ENCODE results near the gene ZBTB7C. TPM values are rescaled to one million over a fixed set of nuclear protein-coding genes. Genes with fewer than 3 reads are reported as not detected.

The ZBTB7C gene
- total RNA-seq, 1 donor from 2014 or later = 0.57 TPM

DNA sequence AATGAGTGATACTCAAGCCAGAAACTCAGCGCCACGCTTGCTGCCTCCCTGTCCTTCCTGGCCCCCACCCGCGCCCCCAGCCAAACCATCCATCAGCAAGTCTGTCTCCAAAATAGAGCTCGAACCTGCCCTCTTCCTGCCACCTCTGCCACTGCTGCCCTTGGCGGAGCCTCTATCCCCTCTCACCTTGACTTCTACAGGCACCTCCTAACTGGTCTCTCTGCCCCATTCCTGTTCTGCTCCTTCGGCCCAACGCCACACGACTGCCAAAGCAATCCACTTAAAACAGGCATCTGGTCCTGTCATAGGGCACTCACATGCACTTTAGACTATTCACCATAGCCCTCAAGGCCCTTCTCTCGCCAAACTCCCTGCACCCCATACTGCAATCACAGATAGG lies 268.5 kb downstream of the ZBTB7C start:
- peaks cover 11% of the 10 kb centered on the region for H3K4me1 Mint-ChIP-seq (ENCODE audit: low read depth)
- DNase-seq (ENCODE audit: low spot score, unreplicated experiment) = no peak
- H3K4me3 Mint-ChIP-seq (ENCODE audit: low read depth) = no peak overlapping the region
- peaks cover 50% of the 10 kb centered on the region for H3K27me3 Mint-ChIP-seq
- H3K36me3 Mint-ChIP-seq (ENCODE audit: insufficient read depth) = no peaks in the 10 kb centered on the region
- TF ChIP-seq, protein P1, sequence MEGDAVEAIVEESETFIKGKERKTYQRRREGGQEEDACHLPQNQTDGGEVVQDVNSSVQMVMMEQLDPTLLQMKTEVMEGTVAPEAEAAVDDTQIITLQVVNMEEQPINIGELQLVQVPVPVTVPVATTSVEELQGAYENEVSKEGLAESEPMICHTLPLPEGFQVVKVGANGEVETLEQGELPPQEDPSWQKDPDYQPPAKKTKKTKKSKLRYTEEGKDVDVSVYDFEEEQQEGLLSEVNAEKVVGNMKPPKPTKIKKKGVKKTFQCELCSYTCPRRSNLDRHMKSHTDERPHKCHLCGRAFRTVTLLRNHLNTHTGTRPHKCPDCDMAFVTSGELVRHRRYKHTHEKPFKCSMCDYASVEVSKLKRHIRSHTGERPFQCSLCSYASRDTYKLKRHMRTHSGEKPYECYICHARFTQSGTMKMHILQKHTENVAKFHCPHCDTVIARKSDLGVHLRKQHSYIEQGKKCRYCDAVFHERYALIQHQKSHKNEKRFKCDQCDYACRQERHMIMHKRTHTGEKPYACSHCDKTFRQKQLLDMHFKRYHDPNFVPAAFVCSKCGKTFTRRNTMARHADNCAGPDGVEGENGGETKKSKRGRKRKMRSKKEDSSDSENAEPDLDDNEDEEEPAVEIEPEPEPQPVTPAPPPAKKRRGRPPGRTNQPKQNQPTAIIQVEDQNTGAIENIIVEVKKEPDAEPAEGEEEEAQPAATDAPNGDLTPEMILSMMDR (IDR thresholded peaks at IDR 0.05; ENCODE audit: unreplicated experiment) = no peak
- no peak overlapping the region for H3K27ac Mint-ChIP-seq
- H3K9me3 Mint-ChIP-seq (ENCODE audit: low read depth) = no peaks in the 10 kb centered on the region

DNA sequence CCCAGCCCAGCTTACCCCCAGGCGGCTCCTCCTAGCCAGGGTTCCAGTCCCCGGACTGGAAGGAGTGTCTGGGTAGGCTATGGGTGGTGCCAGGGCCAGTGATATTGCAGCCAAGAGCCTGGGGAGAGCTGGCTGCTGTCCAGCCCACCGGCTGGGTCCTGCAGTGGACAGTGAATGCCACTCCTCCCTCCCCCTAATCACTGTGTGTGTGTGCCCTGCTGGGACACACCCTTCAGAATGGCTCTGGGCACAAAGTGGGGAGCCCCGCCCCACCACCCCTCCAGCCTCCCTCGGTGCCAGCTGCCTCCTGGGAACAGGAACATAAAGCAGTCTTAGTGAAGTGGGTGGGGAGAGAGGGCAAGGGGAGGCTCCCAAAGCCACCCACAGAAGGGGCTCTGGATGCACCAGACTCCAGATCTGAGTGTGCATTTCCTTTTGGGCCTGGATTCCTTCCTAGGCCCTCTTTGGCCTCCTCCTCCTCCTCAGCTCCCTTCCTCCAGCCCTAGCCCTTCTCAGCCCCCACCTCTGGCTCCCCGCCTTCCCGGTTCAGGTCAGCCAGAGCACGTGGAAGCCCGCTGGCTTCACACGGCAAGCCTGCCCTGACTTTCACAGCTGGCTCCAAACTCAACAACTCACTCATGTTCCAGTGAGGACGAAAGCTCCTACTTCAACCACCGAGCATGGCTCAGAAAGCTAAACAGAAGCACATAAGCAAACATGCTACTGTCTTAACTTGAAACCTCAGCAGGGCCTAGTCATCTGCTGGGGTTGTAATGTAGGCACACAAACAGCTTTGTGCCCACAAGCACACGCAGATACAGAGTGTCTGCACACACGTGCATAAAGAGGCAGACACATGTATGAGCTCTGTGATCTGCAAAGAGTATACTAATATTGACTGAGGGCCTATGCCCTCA lies 269.5 kb downstream of the ZBTB7C start:
- H3K27ac Mint-ChIP-seq = no peak overlapping the region
- H3K9me3 Mint-ChIP-seq (ENCODE audit: low read depth) = no peaks in the 10 kb centered on the region
- peaks cover 60% of the 10 kb centered on the region for H3K27me3 Mint-ChIP-seq
- H3K36me3 Mint-ChIP-seq (ENCODE audit: insufficient read depth) = no peaks in the 10 kb centered on the region
- H3K4me1 Mint-ChIP-seq (ENCODE audit: low read depth) = peaks cover 12% of the 10 kb centered on the region
- TF ChIP-seq, protein P1 (IDR thresholded peaks at IDR 0.05; ENCODE audit: unreplicated experiment) = no peak
- no peak overlapping the region for H3K4me3 Mint-ChIP-seq (ENCODE audit: low read depth)
- no peak for DNase-seq (ENCODE audit: low spot score, unreplicated experiment)

DNA sequence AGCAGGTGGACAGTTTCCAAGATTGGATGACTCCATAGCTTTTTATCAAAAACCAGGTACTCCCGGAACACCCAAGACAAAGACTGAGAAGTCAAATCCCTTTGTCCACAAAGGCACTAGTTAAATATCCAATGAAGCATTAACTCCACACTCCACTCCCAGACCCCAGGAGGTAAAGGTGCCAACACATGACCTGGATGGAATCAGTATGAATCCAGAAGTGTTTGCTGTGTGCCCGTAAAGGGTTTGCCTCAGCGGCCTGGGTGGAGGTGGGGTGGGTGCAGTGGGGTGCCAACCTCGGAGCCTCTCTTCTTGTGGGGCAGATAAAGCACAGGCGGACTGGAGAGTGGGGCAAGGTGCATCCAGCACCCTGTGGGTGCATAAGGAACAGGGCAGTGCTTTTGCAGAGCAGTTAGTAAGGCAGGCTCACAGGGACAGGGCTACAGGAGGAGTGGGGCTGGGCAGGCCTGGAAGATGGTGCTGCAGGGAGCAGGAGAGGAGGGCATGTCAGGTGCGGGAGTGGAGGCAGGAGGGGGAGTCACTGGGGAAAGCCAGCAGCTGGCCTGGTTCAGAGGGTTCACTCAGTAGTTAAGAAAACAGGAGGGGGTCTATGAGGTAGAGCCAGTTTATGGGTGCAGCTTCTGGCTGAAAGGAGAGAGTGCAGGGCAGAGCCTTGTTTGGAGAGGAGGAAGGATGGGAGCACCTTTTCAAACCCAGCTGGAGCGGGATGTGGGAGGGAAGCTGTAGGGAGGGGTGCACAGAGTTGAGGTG lies 270.3 kb downstream of the ZBTB7C start:
- no peak overlapping the region for H3K27ac Mint-ChIP-seq
- H3K4me3 Mint-ChIP-seq (ENCODE audit: low read depth) = no peak overlapping the region
- H3K9me3 Mint-ChIP-seq (ENCODE audit: low read depth) = no peaks in the 10 kb centered on the region
- peaks cover 66% of the 10 kb centered on the region for H3K27me3 Mint-ChIP-seq
- DNase-seq (ENCODE audit: low spot score, unreplicated experiment) = no peak
- TF ChIP-seq, protein P1 (IDR thresholded peaks at IDR 0.05; ENCODE audit: unreplicated experiment) = no peak
- H3K4me1 Mint-ChIP-seq (ENCODE audit: low read depth) = peaks cover 15% of the 10 kb centered on the region
- no peaks in the 10 kb centered on the region for H3K36me3 Mint-ChIP-seq (ENCODE audit: insufficient read depth)

DNA sequence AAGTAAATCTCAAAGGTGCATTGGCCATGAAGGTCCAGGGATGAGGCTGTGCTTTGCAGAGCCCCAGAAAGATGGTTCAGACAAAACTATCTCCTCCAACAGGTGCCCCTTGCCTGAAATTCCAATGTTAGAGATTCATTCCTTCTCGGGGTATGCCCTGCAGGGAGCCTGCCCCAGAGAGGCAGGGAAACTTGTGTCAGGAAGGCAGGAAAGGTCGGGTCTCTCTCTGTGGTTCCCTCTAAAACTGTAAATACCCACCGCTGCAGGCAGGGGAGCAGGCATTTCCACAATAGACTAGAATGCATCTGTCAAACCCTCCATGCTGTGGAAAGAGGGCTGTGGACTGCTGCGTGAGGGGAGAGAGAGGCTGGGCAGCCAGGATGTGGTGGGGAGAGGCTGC lies 271.0 kb downstream of the ZBTB7C start:
- Mint-ChIP-seq H3K36me3 (ENCODE audit: insufficient read depth) (no peaks in the 10 kb centered on the region), H3K9me3 (ENCODE audit: low read depth) (no peaks in the 10 kb centered on the region), H3K27ac (no peak overlapping the region), H3K27me3 (peaks cover 60% of the 10 kb centered on the region), H3K4me1 (ENCODE audit: low read depth) (peaks cover 20% of the 10 kb centered on the region), H3K4me3 (ENCODE audit: low read depth) (peak overlapping the region; percentile 57)
- no peak for DNase-seq (ENCODE audit: low spot score, unreplicated experiment)
- TF ChIP-seq, protein P1 (IDR thresholded peaks at IDR 0.05; ENCODE audit: unreplicated experiment) = peak; percentile 14

DNA sequence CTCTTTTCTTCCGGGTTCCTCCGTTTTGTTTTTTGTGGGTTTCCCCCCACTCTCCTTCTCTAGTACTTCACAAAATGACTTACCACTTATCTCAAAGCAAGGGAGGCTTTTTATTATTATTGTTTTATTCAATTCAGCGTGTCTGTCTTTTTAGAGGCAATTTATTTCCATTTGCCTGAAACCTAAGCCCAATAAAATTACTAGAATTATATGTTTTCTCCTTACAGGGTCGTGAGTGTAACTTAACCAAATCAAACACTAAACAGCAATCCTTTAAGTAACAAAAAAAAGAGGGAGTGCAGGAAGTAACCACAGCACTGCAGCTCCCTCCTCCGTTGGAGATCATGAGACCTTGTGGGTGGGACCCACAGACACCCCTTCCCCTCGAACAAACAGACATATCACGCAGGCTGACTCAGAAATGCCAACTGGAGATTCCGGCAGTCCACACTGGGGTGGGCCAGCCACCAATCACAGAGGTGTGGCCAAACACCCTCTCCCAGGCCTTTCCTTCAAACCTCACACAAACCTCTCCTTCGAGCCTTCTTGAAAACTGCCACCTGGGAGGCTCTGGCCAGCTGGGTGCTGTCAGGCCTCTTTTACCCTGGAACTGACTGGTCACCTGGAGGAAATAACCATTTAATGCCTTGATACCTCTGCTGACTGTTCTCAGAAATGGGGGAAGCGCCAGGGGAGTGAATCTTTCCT lies 271.7 kb downstream of the ZBTB7C start:
- peak overlapping the region; percentile 57 for H3K4me3 Mint-ChIP-seq (ENCODE audit: low read depth)
- no peak for DNase-seq (ENCODE audit: low spot score, unreplicated experiment)
- H3K27ac Mint-ChIP-seq = peak overlapping the region; percentile 43
- TF ChIP-seq, protein P1 (IDR thresholded peaks at IDR 0.05; ENCODE audit: unreplicated experiment) = no peak
- peaks cover 27% of the 10 kb centered on the region for H3K4me1 Mint-ChIP-seq (ENCODE audit: low read depth)
- H3K9me3 Mint-ChIP-seq (ENCODE audit: low read depth) = no peaks in the 10 kb centered on the region
- H3K36me3 Mint-ChIP-seq (ENCODE audit: insufficient read depth) = no peaks in the 10 kb centered on the region
- peaks cover 60% of the 10 kb centered on the region for H3K27me3 Mint-ChIP-seq

Measured in progenitor cell of endocrine pancreas (in vitro differentiated cells).